ENCODE measurements around the gene ZNF569. TPM values are rescaled to one million over a fixed set of nuclear protein-coding genes. Genes with fewer than 3 reads are reported as not detected.
A peak's percentile ranks its signal among the peaks of the same experiment; 100 is the strongest.

ZNF569 gene
- total RNA-seq: 1 to 10 TPM; 3.3 to 5.3 (median 3.8) TPM
- polyA plus RNA-seq: 1 to 10 TPM; 2.0 to 8.0 (median 2.1) TPM
- long read RNA-seq, donor 1, full-length matches to known transcripts: 4 of 7 reads
- long read RNA-seq, donor 1, partial matches to known transcripts: 0 of 7 reads
- long read RNA-seq, donor 1, other reads (novel, unspliced or antisense): 3 of 7 reads
- long read RNA-seq, donor 2, partial matches to known transcripts: 0 of 1 reads
- long read RNA-seq, donor 2, other reads (novel, unspliced or antisense): 1 of 1 reads

- peak within 1 kb of the TSS; percentile 93 for H3K4me3 ChIP-seq
- H3K36me3 ChIP-seq (ENCODE audit: insufficient read depth in 1 of 2, low read depth in 1 of 2): peaks cover 7 to 38% of the 10 kb centered on the region in 2 donors
- peak; percentile 87 to 91 (median 90) for ATAC-seq
- peak; percentile 89 to 94 for DNase-seq
- H3K4me1 ChIP-seq: peaks cover 9% of the 10 kb centered on the region
- H3K9me3 ChIP-seq: peaks cover 14% of the 10 kb centered on the region
- no peak for TF ChIP-seq CTCF (IDR thresholded peaks at IDR 0.05)
- H3K27ac ChIP-seq: peak within 1 kb of the TSS; percentile 91
- no peaks in the 10 kb centered on the region for H3K27me3 ChIP-seq (ENCODE audit: insufficient read depth in 3 of 3, low read length in 2 of 3)
- 0% methylated on average over 59 to 62 of the region's 62 CpGs for WGBS, 3 donors
- intact Hi-C loops (cut with DNase I): loop anchor here (5.0 to 10.0 kb wide), 4 partner anchors 132 to 252 kb away; partner anchors contain the start of genes ZFP30 (in 1 of the 2), ZNF383 (in 1 of the 2) and ZNF585B (in 1 of the 2)
Measured at GRCh38 chr19:37466798-37467607, at the start of gene ZNF569. Gene ZNF569, minus strand, starts transcription at chr19:37467444. Its CDS starts 22,523 bp downstream, at chr19:37444921.

- DNase-seq (no peak), ATAC-seq (no peak)
- TF ChIP-seq CTCF (IDR thresholded peaks at IDR 0.05): no peak
- H3K27me3 ChIP-seq (ENCODE audit: insufficient read depth in 3 of 3, low read length in 2 of 3): no peaks in the 10 kb centered on the region
- peaks cover 6 to 49% of the 10 kb centered on the region in 2 donors for H3K36me3 ChIP-seq (ENCODE audit: insufficient read depth in 1 of 2, low read depth in 1 of 2)
- H3K27ac ChIP-seq: no peak overlapping the region
- 51 to 57% (median 57%) methylated on average over 2 of the region's 2 CpGs for WGBS, 3 donors
- H3K9me3 ChIP-seq: peaks cover 38% of the 10 kb centered on the region
- no peak overlapping the region for H3K4me3 ChIP-seq
- intact Hi-C loops (cut with DNase I): no loop called here
- H3K4me1 ChIP-seq: no peaks in the 10 kb centered on the region
Measured at GRCh38 chr19:37513397-37513796, 46.2 kb upstream of the ZNF569 start.

- Histone ChIP-seq H3K4me3 (no peak overlapping the region), H3K4me1 (no peaks in the 10 kb centered on the region), H3K27ac (no peak overlapping the region), H3K27me3 (ENCODE audit: insufficient read depth in 3 of 3, low read length in 2 of 3) (no peaks in the 10 kb centered on the region), H3K36me3 (ENCODE audit: insufficient read depth in 1 of 2, low read depth in 1 of 2) (peaks cover 6 to 49% of the 10 kb centered on the region in 2 donors), H3K9me3 (peaks cover 38% of the 10 kb centered on the region)
- ATAC-seq (no peak), DNase-seq (no peak)
- no peak for TF ChIP-seq CTCF (IDR thresholded peaks at IDR 0.05)
- 92 to 97% (median 97%) methylated on average over 3 of the region's 3 CpGs for WGBS, 3 donors
- intact Hi-C loops (cut with DNase I): no loop called here
Measured at GRCh38 chr19:37511821-37512220, 44.6 kb upstream of the ZNF569 start.

GRCh38 chr19:37511186-37511585 lies 43.9 kb upstream of the ZNF569 start:
- H3K4me3 ChIP-seq: no peak overlapping the region
- H3K4me1 ChIP-seq: no peaks in the 10 kb centered on the region
- DNase-seq: no peak
- intact Hi-C loops (cut with DNase I): no loop called here
- H3K27me3 ChIP-seq (ENCODE audit: insufficient read depth in 3 of 3, low read length in 2 of 3): no peaks in the 10 kb centered on the region
- TF ChIP-seq CTCF (IDR thresholded peaks at IDR 0.05): no peak
- H3K27ac ChIP-seq: no peak overlapping the region
- peaks cover 33% of the 10 kb centered on the region for H3K9me3 ChIP-seq
- peaks cover 6 to 49% of the 10 kb centered on the region in 2 donors for H3K36me3 ChIP-seq (ENCODE audit: insufficient read depth in 1 of 2, low read depth in 1 of 2)
- no peak for ATAC-seq
- WGBS, 3 donors: 88 to 96% (median 91%) methylated on average over 3 of the region's 3 CpGs
